Left ventricle myocardium inferior (tissue), 1 donor: Measurements from ENCODE around the gene ELF5. TPM values are rescaled to one million over a fixed set of nuclear protein-coding genes. Genes with fewer than 3 reads are reported as not detected.

Source experiments
- DNase-seq: peaks from one replicate; pipeline ENCODE4 v3.0.0-alpha.2; 2020
- H3K27ac ChIP-seq: fragments of 200-600 bp; replicated peaks from 2 replicates; pipeline ENCODE4 v1.8.0; 2021
- H3K27me3 ChIP-seq: fragments of 200-600 bp; 2 replicates; pipeline ENCODE4 v1.8.0; 2021; ENCODE audit warnings: low read depth
- H3K36me3 ChIP-seq: fragments of 200-600 bp; 2 replicates; pipeline ENCODE4 v1.8.0; 2021
- H3K4me1 ChIP-seq: fragments of 200-600 bp; 2 replicates; pipeline ENCODE4 v1.8.0; 2021
- H3K4me3 ChIP-seq: fragments of 200-600 bp; 2 replicates; pipeline ENCODE4 v1.8.0; 2021; ENCODE audit warnings: mild to moderate bottlenecking, moderate library complexity
- H3K9me3 ChIP-seq: fragments of 200-600 bp; replicated peaks from 2 replicates; pipeline ENCODE4 v1.8.0; 2021
- CTCF ChIP-seq: fragments of 200-600 bp; IDR thresholded peaks from 2 replicates; pipeline ENCODE4 v1.8.0; 2021; ENCODE audit warnings: antibody characterized with exemption, mild to moderate bottlenecking, borderline replicate concordance
- intact Hi-C: fragments of 100-400 bp; cut with micrococcal nuclease; formaldehyde crosslinking; loops from one replicate; pipeline ENCODE4 v1.11.0; 2022
- total RNA-seq: library from RNA; stranded (reverse); fragmentation: NEBNext Ultra II Directional; extraction: Animal tissue kit (Norgen Biotek cat#: 25700); gene quantifications from one replicate; pipeline ENCODE4 v1.2.1, GENCODE V29; 2021
- donor health status: DM: no; HTN: yes; CAD: no; lungs with severe emphysema.

The ELF5 gene
- total RNA-seq, 1 donor from 2014 or later, result not detected

GRCh38 chr11:34446386-34446785 is 67.2 kb downstream of the ELF5 start:
- Histone ChIP-seq H3K9me3 (no peaks in the 10 kb centered on the region), H3K4me1 (peaks cover 80% of the 10 kb centered on the region), H3K27ac (peak overlapping the region; percentile 57), H3K27me3 (no peaks in the 10 kb centered on the region), H3K4me3 (peak overlapping the region; percentile 4), H3K36me3 (peaks cover 32% of the 10 kb centered on the region)
- TF ChIP-seq CTCF, result no peak
- intact Hi-C loops, result no loop called here
- no peak for DNase-seq

GRCh38 chr11:34445956-34446355 is 67.6 kb downstream of the ELF5 start:
- Histone ChIP-seq H3K4me1 (peaks cover 85% of the 10 kb centered on the region), H3K4me3 (no peak overlapping the region), H3K36me3 (peaks cover 28% of the 10 kb centered on the region), H3K27ac (no peak overlapping the region), H3K27me3 (no peaks in the 10 kb centered on the region), H3K9me3 (no peaks in the 10 kb centered on the region)
- TF ChIP-seq CTCF, result no peak
- no peak for DNase-seq
- intact Hi-C loops, result no loop called here

- TF ChIP-seq CTCF, result no peak
- peaks cover 100% of the 10 kb centered on the region for H3K4me1 ChIP-seq
- intact Hi-C loops, result no loop called here
- H3K9me3 ChIP-seq, result no peaks in the 10 kb centered on the region
- peaks cover 13% of the 10 kb centered on the region for H3K36me3 ChIP-seq
- DNase-seq, result no peak
- no peak overlapping the region for H3K4me3 ChIP-seq
- no peaks in the 10 kb centered on the region for H3K27me3 ChIP-seq
- no peak overlapping the region for H3K27ac ChIP-seq
Observed at GRCh38 chr11:34444428-34444827, 69.2 kb downstream of the ELF5 start.

GRCh38 chr11:34443136-34443535 is 70.5 kb downstream of the ELF5 start:
- no peaks in the 10 kb centered on the region for H3K27me3 ChIP-seq
- peaks cover 5% of the 10 kb centered on the region for H3K36me3 ChIP-seq
- DNase-seq, result no peak
- intact Hi-C loops, result no loop called here
- peaks cover 98% of the 10 kb centered on the region for H3K4me1 ChIP-seq
- H3K4me3 ChIP-seq, result no peak overlapping the region
- TF ChIP-seq CTCF, result no peak
- H3K9me3 ChIP-seq, result no peaks in the 10 kb centered on the region
- no peak overlapping the region for H3K27ac ChIP-seq

GRCh38 chr11:34441814-34442213 is 71.8 kb downstream of the ELF5 start:
- Histone ChIP-seq H3K27ac (no peak overlapping the region), H3K4me1 (peaks cover 92% of the 10 kb centered on the region), H3K4me3 (no peak overlapping the region), H3K36me3 (peaks cover 5% of the 10 kb centered on the region), H3K9me3 (no peaks in the 10 kb centered on the region), H3K27me3 (no peaks in the 10 kb centered on the region)
- TF ChIP-seq CTCF, result no peak
- no peak for DNase-seq
- intact Hi-C loops, result no loop called here

GRCh38 chr11:34439610-34440198 is 73.9 kb downstream of the ELF5 start:
- TF ChIP-seq CTCF, result no peak
- H3K27ac ChIP-seq, result peak overlapping the region; percentile 98
- peaks cover 71% of the 10 kb centered on the region for H3K4me1 ChIP-seq
- intact Hi-C loops, result no loop called here
- H3K36me3 ChIP-seq, result peaks cover 5% of the 10 kb centered on the region
- H3K9me3 ChIP-seq, result no peaks in the 10 kb centered on the region
- peak overlapping the region; percentile 93 for H3K4me3 ChIP-seq
- no peaks in the 10 kb centered on the region for H3K27me3 ChIP-seq
- DNase-seq, result no peak
